ENCODE data around the gene ECSCR. TPM values are rescaled to one million over a fixed set of nuclear protein-coding genes. Genes with fewer than 3 reads are reported as not detected.

The ECSCR gene
- total and polyA plus RNA-seq, 2 of the 8 experiments (the other 6 are each of a cell fraction or from before 2014, with no cell fraction given), result 2.7 to 7.2 TPM

DNA sequence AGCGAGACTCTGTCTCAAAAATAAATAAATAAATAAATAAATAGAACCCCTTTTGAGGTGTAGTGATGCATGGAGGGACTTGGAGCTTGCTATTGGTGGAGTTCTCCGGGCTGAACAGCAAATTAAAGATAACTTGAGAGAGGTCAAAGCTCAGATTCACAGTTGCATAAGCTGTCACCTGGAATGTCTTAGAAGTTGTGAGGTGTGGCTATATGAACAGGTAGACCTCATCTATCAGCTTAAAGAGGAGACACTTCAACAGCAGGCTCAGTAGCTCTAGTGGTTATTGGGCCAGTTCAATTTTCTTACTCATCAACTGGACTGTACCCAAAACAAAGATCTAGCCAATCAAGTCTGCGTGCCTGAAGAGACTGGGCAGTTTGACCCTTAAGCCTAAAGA, 31.7 kb upstream of the ECSCR start:
- 92% methylated on average over 3 of the region's 3 CpGs; no CpG with 5 or more reads in 1 of the 2 experiments for WGBS, 2 experiments (ENCODE audit: extremely low coverage in 1 of 2, insufficient coverage in 1 of 2, insufficient read length in 1 of 2, insufficient replicate concordance in 2 of 2, low coverage in 1 of 2, low lambda C conversion rate in 2 of 2, missing lambda C conversion rate in 1 of 2)
- H4K8ac ChIP-seq (ENCODE audit: extremely low read depth, insufficient read depth, low read length), result no peak overlapping the region
- no peaks in the 10 kb centered on the region for H3K79me2 ChIP-seq (ENCODE audit: control insufficient read depth in 1 of 2, insufficient read depth in 2 of 2, low read length in 2 of 2)
- H4K91ac ChIP-seq (replicated peaks; ENCODE audit: insufficient read length, low read length), result no peak overlapping the region
- CTCF ChIA-PET (ENCODE audit: partially characterized antibody), result interaction anchor here (0.5 to 12.9 kb wide), 5 partner anchors 12 to 71 kb away, joined by 3 to 122 read pairs (median 7); partner anchors contain the start of gene STING1
- H2AK5ac ChIP-seq (ENCODE audit: low read depth, low read length), result no peak overlapping the region
- H3K4me1 ChIP-seq (replicated peaks in 1 of 4; ENCODE audit: control insufficient read depth in 3 of 4, insufficient read depth in 4 of 4, low read length in 3 of 4), result no peaks in the 10 kb centered on the region
- DNase-seq (ENCODE audit: low read depth in 1 of 2, low spot score in 2 of 2) (no peak), FAIRE-seq (no peak)
- no peaks in the 10 kb centered on the region for H3K23me2 ChIP-seq (ENCODE audit: low read depth, low read length)
- no peaks in the 10 kb centered on the region for H4K20me1 ChIP-seq (replicated peaks in 1 of 2; ENCODE audit: control insufficient read depth in 1 of 2, insufficient read depth in 2 of 2, low read length in 2 of 2)
- H3K9me3 ChIP-seq (ENCODE audit: insufficient read depth in 2 of 2, low read depth in 1 of 2, low read length in 1 of 2), result no peaks in the 10 kb centered on the region
- no peak overlapping the region for H3K56ac ChIP-seq (replicated peaks; ENCODE audit: insufficient read length, low read depth, low read length)
- TF ChIP-seq TEAD4 (IDR thresholded peaks at IDR 0.05; ENCODE audit: low read depth, low read length), result no peak
- TF ChIP-seq SP2 (IDR thresholded peaks at IDR 0.05; ENCODE audit: low read length), result no peak
- no peak for TF ChIP-seq GABPA (IDR thresholded peaks at IDR 0.05; ENCODE audit: borderline replicate concordance, insufficient read depth, low read length)
- TF ChIP-seq CEBPB (IDR thresholded peaks at IDR 0.05; ENCODE audit: low read depth, low read length), result no peak
- TF ChIP-seq TAF7 (optimal IDR thresholded peaks at IDR 0.05; ENCODE audit: borderline replicate concordance, low read depth, low read length), result no peak
- no peak for TF ChIP-seq POLR2A (IDR thresholded peaks at IDR 0.05; ENCODE audit: control extremely low read depth in 1 of 2, low read depth in 2 of 2, low read length in 2 of 2)
- TF ChIP-seq ATF3 (IDR thresholded peaks at IDR 0.05; ENCODE audit: insufficient read depth, low read depth, low read length), result no peak
- no peak for TF ChIP-seq RBBP5 (IDR thresholded peaks at IDR 0.05; ENCODE audit: borderline replicate concordance, low read depth, low read length)
- no peak for TF ChIP-seq MAFK (IDR thresholded peaks at IDR 0.05; ENCODE audit: low read depth, low read length)
- no peak overlapping the region for H3K23ac ChIP-seq (ENCODE audit: insufficient read length)
- H2BK12ac ChIP-seq (ENCODE audit: low read depth, low read length), result no peak overlapping the region
- H2AFZ ChIP-seq (ENCODE audit: low read length), result no peak overlapping the region
- no peak overlapping the region for H3K18ac ChIP-seq (ENCODE audit: extremely low read depth, low read length)
- H3K4ac ChIP-seq (replicated peaks; ENCODE audit: insufficient read length, low read depth, low read length), result no peak overlapping the region
- H3K79me1 ChIP-seq (ENCODE audit: low read depth, low read length), result no peaks in the 10 kb centered on the region
- H3K14ac ChIP-seq (ENCODE audit: insufficient read length), result no peak overlapping the region
- H4K5ac ChIP-seq (ENCODE audit: insufficient read length, low read depth, low read length), result no peak overlapping the region
- H3K27me3 ChIP-seq (replicated peaks in 1 of 4; ENCODE audit: control insufficient read depth in 3 of 4, extremely low read depth in 1 of 4, insufficient read depth in 3 of 4, low read length in 3 of 4), result no peaks in the 10 kb centered on the region
- no peak overlapping the region for H2BK5ac ChIP-seq (ENCODE audit: low read depth, low read length)
- H3K9ac ChIP-seq (replicated peaks in 1 of 4; ENCODE audit: extremely low read depth in 1 of 4, low read depth in 3 of 4, low read length in 3 of 4), result no peak overlapping the region
- H2BK120ac ChIP-seq (replicated peaks; ENCODE audit: low read depth, low read length), result no peak overlapping the region
- POLR2A ChIA-PET (ENCODE audit: partially characterized antibody), result interaction anchor here (1.0 to 1.4 kb wide), 2 partner anchors 49 to 65 kb away, joined by 3 read pairs; no protein-coding TSS in a partner anchor
- H2BK20ac ChIP-seq (ENCODE audit: low read length), result no peak overlapping the region
- no peaks in the 10 kb centered on the region for H3K36me3 ChIP-seq (ENCODE audit: control insufficient read depth in 2 of 4, insufficient read depth in 4 of 4, low read length in 3 of 4)
- no peak overlapping the region for H3K27ac ChIP-seq (ENCODE audit: low read depth, low read length)
- H3K4me3 ChIP-seq (ENCODE audit: extremely low read depth in 1 of 4, insufficient read depth in 2 of 4, low read depth in 3 of 4, low read length in 4 of 4), result no peak overlapping the region
- no peak overlapping the region for H3K4me2 ChIP-seq (ENCODE audit: insufficient read depth in 1 of 2, low read depth in 2 of 2, low read length in 2 of 2)
- H2BK15ac ChIP-seq (ENCODE audit: low read length), result no peak overlapping the region
